GM12892 (cell line): Measurements from ENCODE around the gene RBFOX1.

Experiments
- DNase-seq: peaks from one replicate; pipeline ENCODE4 v3.0.0; 2011; ENCODE audit not compliant: insufficient read length
- FAIRE-seq: peaks from 2 replicates; lab custom pipeline; 2011; peaks lifted over from hg19 to GRCh38; lab: Jason Lieb, UNC
- POLR2A ChIP-seq: IDR thresholded peaks from 2 replicates; pipeline ENCODE4 v1.6.1; 2011; ENCODE audit warnings: low read depth, low read length, control low read depth
- POLR2AphosphoS5 ChIP-seq: IDR thresholded peaks from 2 replicates; pipeline ENCODE4 v1.6.1; 2011; ENCODE audit warnings: low read depth, low read length, control low read depth
- TAF1 ChIP-seq: IDR thresholded peaks from 2 replicates; pipeline ENCODE4 v1.6.1; 2011; ENCODE audit warnings: low read depth, mild to moderate bottlenecking, control low read depth, low read length, borderline replicate concordance

RBFOX1 gene

DNA sequence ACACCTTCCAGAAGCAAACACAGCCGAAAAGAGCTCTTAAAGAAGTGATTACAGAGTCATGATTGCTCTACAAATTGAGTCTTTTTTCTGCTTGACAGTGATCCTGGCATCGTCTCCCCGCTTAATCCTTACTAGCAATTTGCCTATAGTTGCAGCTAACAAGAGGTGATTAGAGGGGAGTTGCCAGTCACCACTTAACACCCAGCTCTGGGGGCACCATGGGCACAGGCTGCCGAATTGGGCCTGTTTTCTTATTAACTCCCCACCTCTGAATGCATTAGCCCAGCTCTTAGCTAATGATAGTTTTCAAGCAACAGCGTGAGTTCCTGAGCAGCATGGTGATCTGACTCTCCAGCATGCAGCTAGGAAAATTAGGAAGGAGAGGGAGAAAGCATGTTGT is 93.5 kb downstream of the RBFOX1 start:
- no peak for FAIRE-seq
- TF ChIP-seq POLR2AphosphoS5 (no peak), TAF1 (no peak), POLR2A (no peak)
- no peak for DNase-seq

DNA sequence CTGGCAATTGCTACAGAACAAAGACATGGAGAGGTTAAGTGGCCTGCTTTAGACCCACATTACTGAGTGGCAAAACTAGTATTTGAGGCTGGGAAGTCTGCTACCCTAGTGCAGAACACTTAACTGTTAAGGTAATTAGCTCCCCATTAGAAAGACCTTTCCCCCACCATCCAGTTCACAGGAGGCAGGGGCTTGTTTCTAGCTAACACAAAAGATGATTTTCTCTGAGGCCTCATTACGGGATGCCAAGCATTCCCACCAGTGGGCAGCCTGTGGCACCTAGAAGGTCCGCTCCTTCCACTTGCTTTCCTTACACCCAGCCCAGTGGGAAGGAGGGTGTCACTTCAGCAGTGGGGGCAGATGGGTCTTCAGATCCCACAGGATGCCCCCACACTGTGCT is 99.1 kb downstream of the RBFOX1 start:
- DNase-seq: no peak
- TF ChIP-seq POLR2A (no peak), TAF1 (no peak), POLR2AphosphoS5 (no peak)
- no peak for FAIRE-seq

DNA sequence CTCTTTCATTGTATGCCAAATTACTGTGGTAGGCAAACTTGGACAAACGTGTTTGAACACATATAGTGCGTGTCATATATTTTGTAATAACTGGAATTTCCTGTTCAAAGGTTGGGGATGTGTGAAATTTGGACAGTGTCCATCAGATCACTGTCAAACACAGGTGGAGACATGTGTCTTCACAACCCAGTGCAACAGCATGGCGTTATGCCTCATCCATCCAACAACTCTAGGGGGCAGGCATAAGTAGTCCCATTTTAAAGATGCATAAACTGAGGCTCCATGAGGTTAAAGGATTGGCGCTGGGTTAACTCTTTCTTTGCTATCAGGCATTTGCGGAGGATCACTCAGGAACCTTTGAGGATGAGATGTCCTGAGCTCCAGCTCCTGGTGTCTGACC is 103.7 kb downstream of the RBFOX1 start:
- no peak for DNase-seq
- FAIRE-seq: no peak
- no peak for TF ChIP-seq TAF1

DNA sequence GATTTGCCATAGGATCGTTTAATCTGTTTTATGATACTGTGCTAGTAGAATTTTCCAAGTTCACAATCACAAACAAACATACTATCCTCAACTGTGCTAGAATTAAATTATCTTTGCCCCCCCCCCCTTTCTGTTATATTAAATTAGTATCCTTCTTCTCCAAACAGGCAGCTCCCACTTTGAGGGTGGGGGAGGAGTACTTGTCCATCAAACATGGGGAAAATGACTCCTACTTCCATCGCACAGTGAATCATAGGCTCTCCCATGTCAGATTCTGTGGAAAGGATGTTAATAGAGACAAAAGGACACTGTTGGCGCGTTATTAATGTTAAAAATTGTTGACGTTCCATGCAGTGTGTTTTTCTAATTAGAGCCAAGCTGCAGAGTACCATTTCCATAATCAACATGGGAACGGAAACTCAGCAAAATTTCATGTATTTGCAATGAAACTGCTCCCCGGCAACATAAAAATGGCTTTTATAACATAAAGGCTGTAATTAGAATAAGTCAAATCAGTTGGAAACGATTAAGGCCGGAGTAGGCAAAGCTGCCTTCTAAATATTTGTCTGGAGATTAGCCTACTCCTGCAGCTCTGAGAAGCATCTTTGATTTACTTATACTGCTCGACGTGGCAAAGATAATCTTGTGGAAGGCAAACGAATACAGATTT is 104.6 kb downstream of the RBFOX1 start:
- FAIRE-seq: no peak
- DNase-seq: no peak

DNA sequence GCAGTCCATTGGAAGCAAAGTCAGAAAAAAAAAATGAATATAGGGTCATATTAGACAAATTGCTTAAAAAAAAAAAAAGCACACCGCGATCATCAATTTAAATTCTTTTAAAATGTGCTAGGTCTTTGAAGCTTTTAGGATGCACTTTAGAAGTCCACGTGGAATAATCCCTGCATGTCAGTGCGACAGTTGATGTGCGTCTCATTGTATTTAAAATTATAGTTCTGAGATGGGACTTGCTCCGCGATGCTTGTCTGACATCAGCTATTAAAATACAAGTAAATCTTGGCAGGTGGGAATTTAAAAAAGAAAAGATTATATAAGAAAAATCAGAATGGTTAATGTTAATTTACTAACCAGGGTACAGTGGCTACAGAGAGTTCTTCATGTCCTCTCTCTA is 105.2 kb downstream of the RBFOX1 start:
- DNase-seq (no peak), FAIRE-seq (no peak)
- no peak for TF ChIP-seq POLR2A

More for the DNA sequence above, 104.6 kb downstream of the RBFOX1 start:
- TF ChIP-seq TAF1 (no peak), POLR2A (no peak), POLR2AphosphoS5 (no peak)

DNA sequence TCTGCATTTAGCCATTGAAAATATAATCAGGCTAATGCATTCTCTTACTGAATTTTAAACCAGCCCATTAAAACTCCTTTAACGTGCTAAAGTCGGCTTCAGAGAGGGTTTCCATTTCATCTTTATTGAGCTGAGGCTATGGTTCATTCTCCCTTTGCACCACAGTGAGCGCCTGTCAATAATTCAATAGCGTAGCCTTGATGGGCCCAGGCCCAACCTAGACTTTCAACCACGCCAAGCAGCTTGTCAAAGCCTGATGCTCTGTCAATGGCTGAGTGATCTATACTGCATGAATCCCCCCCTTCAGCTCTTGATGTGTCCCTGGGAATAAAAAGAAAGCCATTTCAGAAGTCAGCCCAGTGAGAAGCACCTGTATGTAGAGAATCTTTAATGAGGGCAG is 106.0 kb downstream of the RBFOX1 start:
- no peak for DNase-seq
- no peak for FAIRE-seq
- no peak for TF ChIP-seq POLR2A
- no peak for TF ChIP-seq POLR2AphosphoS5
- no peak for TF ChIP-seq TAF1

DNA sequence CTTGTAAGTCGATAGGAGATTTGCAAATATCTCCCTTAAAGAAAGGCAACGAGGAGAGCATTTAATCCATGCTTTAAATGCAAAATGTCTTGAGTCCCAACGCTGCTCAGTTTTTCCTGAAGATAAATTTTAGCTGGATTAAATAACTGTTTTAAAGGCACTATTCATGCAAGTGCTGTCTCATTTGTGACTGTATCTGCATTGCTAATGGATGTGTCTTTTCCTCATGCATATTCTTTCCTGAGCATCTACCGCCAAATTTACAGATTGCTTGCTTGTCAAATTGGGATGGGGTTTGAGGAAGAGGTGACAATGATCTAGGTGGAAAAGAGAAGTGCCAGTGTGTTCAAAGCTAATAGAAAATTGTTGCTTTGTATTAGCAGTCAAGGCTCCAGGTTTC is 106.9 kb downstream of the RBFOX1 start:
- no peak for DNase-seq
- no peak for FAIRE-seq
- TF ChIP-seq POLR2AphosphoS5 (no peak), POLR2A (no peak), TAF1 (no peak)

DNA sequence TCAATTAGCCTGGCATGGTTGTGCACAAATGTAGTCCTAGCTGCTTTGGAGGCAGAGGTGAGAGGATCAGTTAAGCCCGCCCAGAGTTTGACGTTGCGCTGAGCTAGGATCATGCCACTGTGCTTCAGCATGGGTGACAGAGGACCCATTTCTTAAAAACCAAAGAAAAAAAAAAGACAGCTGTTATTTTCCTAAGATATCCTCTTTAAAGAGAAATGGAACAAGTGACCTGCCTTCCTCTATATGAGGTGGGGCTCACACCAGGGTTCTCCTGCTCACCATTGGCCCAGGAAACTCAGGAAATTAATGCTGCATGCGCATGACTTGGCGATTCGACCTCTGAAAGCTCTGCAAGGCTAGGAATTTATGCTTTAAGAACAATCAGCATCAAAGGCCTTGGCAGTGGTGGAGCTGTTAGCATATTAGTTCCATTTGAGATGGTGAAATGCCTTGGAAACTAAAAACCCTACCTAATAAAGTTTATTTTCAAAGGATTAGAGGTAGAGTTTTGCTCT is 108.3 kb downstream of the RBFOX1 start:
- no peak for TF ChIP-seq POLR2A
- TF ChIP-seq POLR2AphosphoS5: no peak
- TF ChIP-seq TAF1: no peak
- DNase-seq (no peak), FAIRE-seq (no peak)

DNA sequence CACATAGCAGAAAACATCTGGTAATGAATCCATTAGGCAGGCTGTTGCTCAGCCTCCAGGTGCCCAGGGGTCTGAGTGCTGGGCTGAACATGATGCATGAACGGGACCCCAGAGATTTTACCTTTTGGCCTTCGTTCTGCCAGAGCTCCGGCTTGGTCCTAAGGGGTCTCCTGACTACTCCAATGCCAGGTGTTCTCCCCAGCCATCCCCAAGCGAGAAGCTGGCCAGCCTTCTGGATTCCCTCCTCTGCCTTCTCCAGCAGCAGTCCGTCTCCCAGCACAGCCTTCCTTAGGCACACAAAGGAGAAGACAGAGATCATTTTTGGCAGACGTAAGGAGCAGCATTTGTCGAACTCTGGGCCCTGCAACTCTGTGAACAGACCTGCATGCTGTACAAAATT is 109.4 kb downstream of the RBFOX1 start:
- no peak for TF ChIP-seq POLR2AphosphoS5
- no peak for TF ChIP-seq TAF1
- TF ChIP-seq POLR2A: no peak
- no peak for DNase-seq
- no peak for FAIRE-seq

DNA sequence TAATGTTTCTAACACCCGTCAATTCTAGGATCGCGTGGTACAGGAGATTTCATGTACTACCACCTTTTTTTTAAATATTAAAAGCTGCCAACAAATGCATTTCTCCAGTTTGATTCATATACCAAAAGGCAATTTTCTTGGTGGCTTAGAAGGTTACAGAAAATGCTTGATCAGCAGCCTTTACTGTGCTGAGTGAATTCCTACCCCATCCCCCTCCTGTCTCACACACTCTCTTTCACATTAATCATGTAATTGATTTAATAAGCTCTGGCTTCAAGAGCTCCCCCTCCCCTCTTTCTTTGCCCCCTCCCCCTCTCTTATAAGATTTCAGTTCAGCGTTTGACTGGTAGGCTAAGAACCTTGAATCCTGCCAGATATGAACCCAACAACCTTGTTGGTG is 110.5 kb downstream of the RBFOX1 start:
- TF ChIP-seq POLR2A (no peak), TAF1 (no peak), POLR2AphosphoS5 (no peak)
- FAIRE-seq (no peak), DNase-seq (no peak)

DNA sequence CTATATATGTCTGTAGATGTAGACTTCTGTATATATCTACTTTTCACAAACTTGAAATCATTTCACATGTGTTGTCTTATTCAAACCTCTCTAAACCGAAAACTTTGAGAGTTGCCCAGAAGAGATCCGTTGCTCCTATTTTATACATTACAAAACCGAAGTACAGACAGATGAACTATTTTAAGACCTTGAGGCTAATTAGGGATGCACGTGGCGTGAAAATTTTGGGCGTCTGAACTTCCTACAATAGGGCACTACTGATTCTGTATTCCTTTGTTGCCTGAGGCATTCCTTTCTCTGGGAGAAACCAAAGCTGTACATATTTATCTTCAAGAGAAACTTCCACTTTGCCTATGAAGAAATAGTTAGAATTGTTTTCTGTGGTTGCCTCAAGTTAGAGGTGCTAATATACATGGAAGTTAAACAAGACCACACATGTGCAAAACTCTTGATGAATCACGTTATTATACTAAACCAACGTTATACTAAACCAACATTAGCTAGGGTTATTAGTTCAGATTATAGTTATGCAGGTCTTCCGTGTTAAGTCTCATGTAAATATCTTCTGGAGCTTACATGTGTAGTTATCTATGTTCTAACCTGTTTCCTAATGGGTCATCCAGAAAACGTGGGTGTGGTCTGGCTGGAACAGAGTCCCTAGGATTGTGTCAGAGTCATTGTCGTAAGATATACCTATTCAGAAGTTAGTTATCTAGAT is 111.2 kb downstream of the RBFOX1 start:
- TF ChIP-seq TAF1: no peak
- no peak for TF ChIP-seq POLR2AphosphoS5
- no peak for TF ChIP-seq POLR2A
- FAIRE-seq: no peak
- DNase-seq: no peak

DNA sequence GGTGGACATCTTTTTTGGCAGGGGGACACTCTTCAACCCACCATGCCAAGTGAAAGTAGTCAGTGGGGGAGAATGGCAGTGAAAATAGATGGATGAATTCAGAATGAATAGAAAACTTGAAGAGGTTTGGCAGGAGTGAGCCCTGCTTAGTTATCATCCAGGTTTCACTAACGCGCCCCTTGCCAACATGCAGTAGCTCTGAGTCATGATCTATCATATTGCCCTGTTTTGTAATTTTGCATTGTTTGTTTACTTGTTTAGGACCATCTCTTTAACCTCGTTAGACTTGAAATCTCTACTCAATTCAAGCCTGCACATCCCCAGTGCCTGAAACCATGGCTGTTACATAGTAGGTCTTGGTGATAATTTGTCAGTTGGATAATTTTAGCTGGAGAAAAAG is 116.7 kb downstream of the RBFOX1 start:
- TF ChIP-seq TAF1 (no peak), POLR2A (no peak), POLR2AphosphoS5 (no peak)
- DNase-seq: no peak
- FAIRE-seq: no peak

DNA sequence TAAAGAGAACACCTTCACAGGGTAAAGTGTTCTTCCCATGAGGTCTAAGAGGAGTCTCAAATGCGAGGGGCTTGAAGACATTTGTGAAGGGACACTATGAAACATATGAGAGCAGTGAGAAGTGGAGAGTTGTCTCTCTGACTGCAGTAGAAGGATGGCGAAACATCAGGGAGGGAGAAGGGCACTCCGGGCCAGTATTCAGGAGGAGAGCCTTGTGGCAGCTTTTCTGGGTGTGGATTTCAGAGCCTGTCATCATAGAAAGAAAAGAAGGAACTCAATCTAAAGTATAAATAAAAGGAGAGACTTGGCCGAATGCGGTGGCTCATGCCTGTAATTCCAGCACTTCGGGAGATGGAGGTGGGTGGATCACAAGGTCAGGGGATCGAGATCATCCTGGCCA is 117.2 kb downstream of the RBFOX1 start:
- FAIRE-seq: no peak
- DNase-seq: no peak
- TF ChIP-seq TAF1 (no peak), POLR2AphosphoS5 (no peak), POLR2A (no peak)
